DOHH2 (cell line): ENCODE measurements around the gene FGGY.
"Not testable (repeated sequence)": the region's sequence is repeated elsewhere in the genome, so short reads cannot be mapped to it uniquely, and the experiment has no call there.

ENCODE experiments used
- H3F3A ChIP-seq: fragments of 200-600 bp; sonication (generic), shearing (Covaris generic); 2 replicates; pipeline ENCODE4 v1.6.0; 2016; ENCODE audit warnings: antibody characterized with exemption, mild to moderate bottlenecking; ENCODE audit not compliant: control insufficient read depth, insufficient read depth
- H3K27ac ChIP-seq: fragments of 200-600 bp; sonication (generic); 2 replicates; pipeline ENCODE4 v1.5.1; 2014; ENCODE audit warnings: low read depth, mild to moderate bottlenecking, low read length, moderate library complexity
- H3K27me3 ChIP-seq: fragments of 200-600 bp; sonication (generic); 2 replicates; pipeline ENCODE4 v1.6.1; 2014; ENCODE audit warnings: mild to moderate bottlenecking, low read length, mixed read lengths; ENCODE audit not compliant: control insufficient read depth
- H3K36me3 ChIP-seq: fragments of 200-600 bp; sonication (generic); 2 replicates; pipeline ENCODE4 v1.6.1; 2014; ENCODE audit warnings: mild to moderate bottlenecking, low read length, moderate library complexity, mixed read lengths; ENCODE audit not compliant: control insufficient read depth
- H3K4me1 ChIP-seq: fragments of 200-600 bp; sonication (generic); 2 replicates; pipeline ENCODE4 v1.6.1; 2014; ENCODE audit warnings: mild to moderate bottlenecking, low read length, mixed read lengths; ENCODE audit not compliant: control insufficient read depth
- H3K4me2 ChIP-seq: fragments of 200-600 bp; sonication (generic); 2 replicates; pipeline ENCODE4 v1.6.0; 2014; ENCODE audit warnings: mild to moderate bottlenecking, low read length, moderate library complexity
- H3K4me3 ChIP-seq: fragments of 200-600 bp; sonication (generic); 2 replicates; pipeline ENCODE4 v1.5.1; 2014; ENCODE audit warnings: mild to moderate bottlenecking, low read length, mixed read lengths
- H3K79me2 ChIP-seq: fragments of 200-600 bp; sonication (generic); 2 replicates; pipeline ENCODE4 v1.6.1; 2014; ENCODE audit warnings: mild to moderate bottlenecking, low read length, mixed read lengths; ENCODE audit not compliant: control insufficient read depth
- H3K9me2 ChIP-seq: fragments of 200-600 bp; sonication (generic); replicated peaks from 2 replicates; pipeline ENCODE4 v1.6.1; 2014; ENCODE audit warnings: mild to moderate bottlenecking, low read length, mixed read lengths; ENCODE audit not compliant: control insufficient read depth
- H3K9me3 ChIP-seq: fragments of 200-600 bp; sonication (generic); 2 replicates; pipeline ENCODE4 v1.6.1; 2014; ENCODE audit warnings: antibody characterized with exemption, low read length, mixed read lengths; ENCODE audit not compliant: control insufficient read depth, insufficient read depth
- H4K20me1 ChIP-seq: fragments of 200-600 bp; sonication (generic); 2 replicates; pipeline ENCODE4 v1.6.0; 2014; ENCODE audit warnings: low read depth, mild to moderate bottlenecking, antibody characterized with exemption, low read length, moderate library complexity; ENCODE audit not compliant: control insufficient read depth, insufficient read depth
- EZH2phosphoT487 ChIP-seq: fragments of 200-600 bp; sonication (generic); IDR thresholded peaks from 2 replicates; pipeline ENCODE4 v1.6.1; 2017; ENCODE audit warnings: borderline replicate concordance, mild to moderate bottlenecking, antibody characterized with exemption, low read length, moderate library complexity, mixed read lengths
- TF ChIP-seq, protein P1 (sequence below): fragments of 200-600 bp; sonication (generic); IDR thresholded peaks from one replicate; pipeline ENCODE4 v1.5.1; 2014; ENCODE audit warnings: antibody characterized with exemption, mild to moderate bottlenecking, low read depth, low read length; ENCODE audit not compliant: poor library complexity, severe bottlenecking

FGGY gene

DNA sequence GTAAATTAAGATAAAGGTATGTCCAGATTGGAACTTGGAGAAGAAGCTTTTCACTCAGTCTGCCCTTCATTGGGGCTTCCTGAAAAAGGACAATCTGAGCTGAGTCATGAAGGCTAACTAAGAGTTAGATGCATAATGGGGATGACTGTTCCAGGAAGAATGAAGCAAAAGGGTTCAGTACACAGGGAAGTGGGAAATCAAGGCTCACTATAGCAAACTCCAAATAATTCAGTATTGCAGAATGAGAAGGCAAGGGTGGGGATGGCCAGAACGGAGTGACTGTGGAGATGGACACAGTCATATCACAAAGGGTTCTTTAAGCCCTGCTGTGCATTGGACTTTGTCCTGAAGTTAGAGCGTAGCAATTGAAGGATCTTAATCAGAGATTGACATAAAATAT is 158.3 kb downstream of the FGGY start:
- Histone ChIP-seq H3K79me2 (no peaks in the 10 kb centered on the region), H3K4me2 (no peak overlapping the region), H3K27ac (no peak overlapping the region), H3K9me2 (no peaks in the 10 kb centered on the region), H3K4me3 (no peak overlapping the region), H3K36me3 (no peaks in the 10 kb centered on the region), H3K27me3 (no peaks in the 10 kb centered on the region), H4K20me1 (no peaks in the 10 kb centered on the region), H3F3A (no peaks in the 10 kb centered on the region), H3K9me3 (no peaks in the 10 kb centered on the region), H3K4me1 (no peaks in the 10 kb centered on the region)
- TF ChIP-seq, protein P1, sequence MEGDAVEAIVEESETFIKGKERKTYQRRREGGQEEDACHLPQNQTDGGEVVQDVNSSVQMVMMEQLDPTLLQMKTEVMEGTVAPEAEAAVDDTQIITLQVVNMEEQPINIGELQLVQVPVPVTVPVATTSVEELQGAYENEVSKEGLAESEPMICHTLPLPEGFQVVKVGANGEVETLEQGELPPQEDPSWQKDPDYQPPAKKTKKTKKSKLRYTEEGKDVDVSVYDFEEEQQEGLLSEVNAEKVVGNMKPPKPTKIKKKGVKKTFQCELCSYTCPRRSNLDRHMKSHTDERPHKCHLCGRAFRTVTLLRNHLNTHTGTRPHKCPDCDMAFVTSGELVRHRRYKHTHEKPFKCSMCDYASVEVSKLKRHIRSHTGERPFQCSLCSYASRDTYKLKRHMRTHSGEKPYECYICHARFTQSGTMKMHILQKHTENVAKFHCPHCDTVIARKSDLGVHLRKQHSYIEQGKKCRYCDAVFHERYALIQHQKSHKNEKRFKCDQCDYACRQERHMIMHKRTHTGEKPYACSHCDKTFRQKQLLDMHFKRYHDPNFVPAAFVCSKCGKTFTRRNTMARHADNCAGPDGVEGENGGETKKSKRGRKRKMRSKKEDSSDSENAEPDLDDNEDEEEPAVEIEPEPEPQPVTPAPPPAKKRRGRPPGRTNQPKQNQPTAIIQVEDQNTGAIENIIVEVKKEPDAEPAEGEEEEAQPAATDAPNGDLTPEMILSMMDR, result no peak
- TF ChIP-seq EZH2phosphoT487, result no peak

GRCh38 chr1:59457786-59458185 is 160.9 kb downstream of the FGGY start:
- TF ChIP-seq EZH2phosphoT487, result no peak
- TF ChIP-seq, protein P1, result no peak
- no peak overlapping the region for H3K27ac ChIP-seq
- H3K4me3 ChIP-seq, result no peak overlapping the region

DNA sequence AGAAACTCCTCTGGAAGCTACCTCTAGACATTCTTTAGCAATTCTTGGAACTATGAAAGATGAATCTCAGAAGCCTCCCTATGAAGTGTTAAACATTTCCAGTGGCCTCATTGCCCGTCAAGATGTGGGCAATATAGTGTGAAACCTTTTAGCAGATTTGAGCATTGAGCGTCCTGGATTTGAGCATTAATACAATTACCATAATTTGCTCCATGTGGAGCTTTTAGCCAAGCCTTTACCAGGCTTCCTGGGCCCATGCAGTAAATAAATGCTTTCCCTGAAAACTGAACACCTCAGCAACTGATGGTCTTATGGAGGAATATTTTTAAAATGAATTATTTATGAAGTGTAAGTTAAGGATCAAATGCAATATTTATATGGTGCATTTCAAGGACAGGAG is 162.0 kb downstream of the FGGY start:
- H3K27me3 ChIP-seq, result no peaks in the 10 kb centered on the region
- no peaks in the 10 kb centered on the region for H3K9me3 ChIP-seq
- no peak overlapping the region for H3K4me2 ChIP-seq
- TF ChIP-seq, protein P1, result no peak
- no peak for TF ChIP-seq EZH2phosphoT487
- H3K79me2 ChIP-seq, result no peaks in the 10 kb centered on the region
- no peaks in the 10 kb centered on the region for H3K4me1 ChIP-seq
- H3K9me2 ChIP-seq, result no peaks in the 10 kb centered on the region
- H3K36me3 ChIP-seq, result no peaks in the 10 kb centered on the region
- no peak overlapping the region for H3K27ac ChIP-seq
- H3K4me3 ChIP-seq, result no peak overlapping the region
- H4K20me1 ChIP-seq, result no peaks in the 10 kb centered on the region
- H3F3A ChIP-seq, result no peaks in the 10 kb centered on the region

More at GRCh38 chr1:59457786-59458185, 160.9 kb downstream of the FGGY start:
- Histone ChIP-seq H4K20me1 (no peaks in the 10 kb centered on the region), H3F3A (no peaks in the 10 kb centered on the region), H3K4me1 (no peaks in the 10 kb centered on the region), H3K27me3 (no peaks in the 10 kb centered on the region), H3K9me3 (no peaks in the 10 kb centered on the region), H3K4me2 (no peak overlapping the region), H3K79me2 (no peaks in the 10 kb centered on the region), H3K36me3 (no peaks in the 10 kb centered on the region), H3K9me2 (no peaks in the 10 kb centered on the region)

GRCh38 chr1:59462942-59463341 is 166.0 kb downstream of the FGGY start:
- not testable (repeated sequence) for H3K36me3 ChIP-seq, H3K79me2 ChIP-seq, H3K4me1 ChIP-seq, H3F3A ChIP-seq, H4K20me1 ChIP-seq, H3K4me3 ChIP-seq, H3K27ac ChIP-seq, H3K9me2 ChIP-seq, H3K27me3 ChIP-seq, H3K4me2 ChIP-seq, H3K9me3 ChIP-seq

DNA sequence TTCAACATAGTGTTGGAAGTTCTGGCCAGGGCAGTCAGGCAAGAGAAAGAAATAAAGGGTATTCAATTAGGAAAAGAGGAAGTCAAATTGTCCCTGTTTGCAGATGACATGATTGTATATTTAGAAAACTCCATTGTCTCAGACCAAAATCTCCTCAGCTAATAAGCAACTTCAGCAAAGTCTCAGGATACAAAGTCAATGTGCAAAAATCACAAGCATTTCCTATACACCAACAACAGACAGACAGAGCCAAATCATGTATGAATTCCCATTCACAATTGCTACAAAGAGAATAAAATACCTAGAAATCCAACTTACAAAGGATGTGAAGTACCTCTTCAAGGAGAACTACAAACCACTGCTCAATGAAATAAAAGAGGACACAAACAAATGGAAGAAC is 168.6 kb downstream of the FGGY start:
- H4K20me1 ChIP-seq, H3K27ac ChIP-seq, H3K4me3 ChIP-seq, H3K4me1 ChIP-seq, H3K36me3 ChIP-seq, H3F3A ChIP-seq, H3K27me3 ChIP-seq, H3K79me2 ChIP-seq, H3K9me3 ChIP-seq, H3K4me2 ChIP-seq, H3K9me2 ChIP-seq: not testable (repeated sequence)
